ENCODE results near the gene DYNC1LI2.

DYNC1LI2 gene

GRCh38 chr16:66677179-66677578, 74.2 kb downstream of the DYNC1LI2 start:
- Histone ChIP-seq H3K4me1 (ENCODE audit: control insufficient read depth, insufficient read depth, low read length) (no peaks in the 10 kb centered on the region; the same call in 1 of the 2 replicates), H3K4me3 (ENCODE audit: low read depth, low read length) (no peak overlapping the region), H3K36me3 (ENCODE audit: control insufficient read depth in 2 of 2, insufficient read depth in 1 of 2, low read length in 2 of 2) (peaks cover 0 to 17% of the 10 kb centered on the region in 2 experiments; a peak in 2 of 3 replicates), H3K27ac (ENCODE audit: extremely low read depth, low read depth, low read length) (no peak overlapping the region), H3K9me3 (ENCODE audit: control insufficient read depth, insufficient read depth, low read depth, low read length) (no peaks in the 10 kb centered on the region)
- ChIA-PET POLR2A (no interaction called here), CTCF (no interaction called here)
- TF ChIP-seq ZNF121 (tag by site-specific recombination; IDR thresholded peaks at IDR 0.05): no peak
- TF ChIP-seq OVOL3 (tag by site-specific recombination; IDR thresholded peaks at IDR 0.05): no peak
- TF ChIP-seq ZNF510 (tag by site-specific recombination; IDR thresholded peaks at IDR 0.05; ENCODE audit: insufficient replicate concordance): no peak
- TF ChIP-seq ZNF19 (tag by site-specific recombination; IDR thresholded peaks at IDR 0.05; ENCODE audit: low read depth): no peak
- TF ChIP-seq ZNF10 (tag by site-specific recombination; IDR thresholded peaks at IDR 0.05): no peak
- TF ChIP-seq GLIS1 (tag by site-specific recombination; IDR thresholded peaks at IDR 0.05): no peak
- no peak for TF ChIP-seq ZNF341 (tag by site-specific recombination; IDR thresholded peaks at IDR 0.05; ENCODE audit: low read depth)
- no peak for TF ChIP-seq GLI2 (tag by site-specific recombination; IDR thresholded peaks at IDR 0.05; ENCODE audit: borderline replicate concordance, low read depth)
- no peak for TF ChIP-seq ZSCAN23 (tag by site-specific recombination; IDR thresholded peaks at IDR 0.05)
- no peak for TF ChIP-seq SP7 (tag by site-specific recombination; IDR thresholded peaks at IDR 0.05)

GRCh38 chr16:66676599-66676998, 74.8 kb downstream of the DYNC1LI2 start:
- POLR2A ChIA-PET: no interaction called here
- H3K27ac ChIP-seq (ENCODE audit: extremely low read depth, low read depth, low read length): no peak overlapping the region
- no peaks in the 10 kb centered on the region for H3K9me3 ChIP-seq (ENCODE audit: control insufficient read depth, insufficient read depth, low read depth, low read length)
- no peak overlapping the region for H3K4me3 ChIP-seq (ENCODE audit: low read depth, low read length)
- CTCF ChIA-PET: no interaction called here
- no peaks in the 10 kb centered on the region; the same call in 1 of the 2 replicates for H3K4me1 ChIP-seq (ENCODE audit: control insufficient read depth, insufficient read depth, low read length)
- TF ChIP-seq ZNF366 (tag by site-specific recombination; conservative IDR thresholded peaks at IDR 0.05): no peak
- TF ChIP-seq ZNF558 (tag by site-specific recombination; IDR thresholded peaks at IDR 0.05): no peak
- no peak for TF ChIP-seq ZNF768 (tag by site-specific recombination; IDR thresholded peaks at IDR 0.05)
- TF ChIP-seq, protein P1, sequence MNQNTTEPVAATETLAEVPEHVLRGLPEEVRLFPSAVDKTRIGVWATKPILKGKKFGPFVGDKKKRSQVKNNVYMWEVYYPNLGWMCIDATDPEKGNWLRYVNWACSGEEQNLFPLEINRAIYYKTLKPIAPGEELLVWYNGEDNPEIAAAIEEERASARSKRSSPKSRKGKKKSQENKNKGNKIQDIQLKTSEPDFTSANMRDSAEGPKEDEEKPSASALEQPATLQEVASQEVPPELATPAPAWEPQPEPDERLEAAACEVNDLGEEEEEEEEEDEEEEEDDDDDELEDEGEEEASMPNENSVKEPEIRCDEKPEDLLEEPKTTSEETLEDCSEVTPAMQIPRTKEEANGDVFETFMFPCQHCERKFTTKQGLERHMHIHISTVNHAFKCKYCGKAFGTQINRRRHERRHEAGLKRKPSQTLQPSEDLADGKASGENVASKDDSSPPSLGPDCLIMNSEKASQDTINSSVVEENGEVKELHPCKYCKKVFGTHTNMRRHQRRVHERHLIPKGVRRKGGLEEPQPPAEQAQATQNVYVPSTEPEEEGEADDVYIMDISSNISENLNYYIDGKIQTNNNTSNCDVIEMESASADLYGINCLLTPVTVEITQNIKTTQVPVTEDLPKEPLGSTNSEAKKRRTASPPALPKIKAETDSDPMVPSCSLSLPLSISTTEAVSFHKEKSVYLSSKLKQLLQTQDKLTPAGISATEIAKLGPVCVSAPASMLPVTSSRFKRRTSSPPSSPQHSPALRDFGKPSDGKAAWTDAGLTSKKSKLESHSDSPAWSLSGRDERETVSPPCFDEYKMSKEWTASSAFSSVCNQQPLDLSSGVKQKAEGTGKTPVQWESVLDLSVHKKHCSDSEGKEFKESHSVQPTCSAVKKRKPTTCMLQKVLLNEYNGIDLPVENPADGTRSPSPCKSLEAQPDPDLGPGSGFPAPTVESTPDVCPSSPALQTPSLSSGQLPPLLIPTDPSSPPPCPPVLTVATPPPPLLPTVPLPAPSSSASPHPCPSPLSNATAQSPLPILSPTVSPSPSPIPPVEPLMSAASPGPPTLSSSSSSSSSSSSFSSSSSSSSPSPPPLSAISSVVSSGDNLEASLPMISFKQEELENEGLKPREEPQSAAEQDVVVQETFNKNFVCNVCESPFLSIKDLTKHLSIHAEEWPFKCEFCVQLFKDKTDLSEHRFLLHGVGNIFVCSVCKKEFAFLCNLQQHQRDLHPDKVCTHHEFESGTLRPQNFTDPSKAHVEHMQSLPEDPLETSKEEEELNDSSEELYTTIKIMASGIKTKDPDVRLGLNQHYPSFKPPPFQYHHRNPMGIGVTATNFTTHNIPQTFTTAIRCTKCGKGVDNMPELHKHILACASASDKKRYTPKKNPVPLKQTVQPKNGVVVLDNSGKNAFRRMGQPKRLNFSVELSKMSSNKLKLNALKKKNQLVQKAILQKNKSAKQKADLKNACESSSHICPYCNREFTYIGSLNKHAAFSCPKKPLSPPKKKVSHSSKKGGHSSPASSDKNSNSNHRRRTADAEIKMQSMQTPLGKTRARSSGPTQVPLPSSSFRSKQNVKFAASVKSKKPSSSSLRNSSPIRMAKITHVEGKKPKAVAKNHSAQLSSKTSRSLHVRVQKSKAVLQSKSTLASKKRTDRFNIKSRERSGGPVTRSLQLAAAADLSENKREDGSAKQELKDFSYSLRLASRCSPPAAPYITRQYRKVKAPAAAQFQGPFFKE (tag by site-specific recombination; IDR thresholded peaks at IDR 0.05; ENCODE audit: borderline replicate concordance): no peak
- TF ChIP-seq BCL11A (tag by site-specific recombination; IDR thresholded peaks at IDR 0.05; ENCODE audit: low read depth): no peak
- H3K36me3 ChIP-seq (ENCODE audit: control insufficient read depth in 2 of 2, insufficient read depth in 1 of 2, low read length in 2 of 2): peaks cover 0 to 17% of the 10 kb centered on the region in 2 experiments; a peak in 2 of 3 replicates

GRCh38 chr16:66673691-66674090, 77.7 kb downstream of the DYNC1LI2 start:
- no peak overlapping the region for H3K4me3 ChIP-seq (ENCODE audit: low read depth, low read length)
- H3K9me3 ChIP-seq (ENCODE audit: control insufficient read depth, insufficient read depth, low read depth, low read length): no peaks in the 10 kb centered on the region
- ChIA-PET POLR2A (no interaction called here), CTCF (no interaction called here)
- no peak overlapping the region for H3K27ac ChIP-seq (ENCODE audit: extremely low read depth, low read depth, low read length)
- peaks cover 0 to 17% of the 10 kb centered on the region in 2 experiments; a peak in 2 of 3 replicates for H3K36me3 ChIP-seq (ENCODE audit: control insufficient read depth in 2 of 2, insufficient read depth in 1 of 2, low read length in 2 of 2)
- no peaks in the 10 kb centered on the region; the same call in 1 of the 2 replicates for H3K4me1 ChIP-seq (ENCODE audit: control insufficient read depth, insufficient read depth, low read length)
- TF ChIP-seq ZNF266 (tag by site-specific recombination; IDR thresholded peaks at IDR 0.05; ENCODE audit: low read depth) (no peak), PRDM1 (tag by site-specific recombination; IDR thresholded peaks at IDR 0.05) (no peak), ZSCAN18 (tag by site-specific recombination; IDR thresholded peaks at IDR 0.05) (no peak), ZNF121 (tag by site-specific recombination; IDR thresholded peaks at IDR 0.05) (no peak)
- TF ChIP-seq, protein P2, sequence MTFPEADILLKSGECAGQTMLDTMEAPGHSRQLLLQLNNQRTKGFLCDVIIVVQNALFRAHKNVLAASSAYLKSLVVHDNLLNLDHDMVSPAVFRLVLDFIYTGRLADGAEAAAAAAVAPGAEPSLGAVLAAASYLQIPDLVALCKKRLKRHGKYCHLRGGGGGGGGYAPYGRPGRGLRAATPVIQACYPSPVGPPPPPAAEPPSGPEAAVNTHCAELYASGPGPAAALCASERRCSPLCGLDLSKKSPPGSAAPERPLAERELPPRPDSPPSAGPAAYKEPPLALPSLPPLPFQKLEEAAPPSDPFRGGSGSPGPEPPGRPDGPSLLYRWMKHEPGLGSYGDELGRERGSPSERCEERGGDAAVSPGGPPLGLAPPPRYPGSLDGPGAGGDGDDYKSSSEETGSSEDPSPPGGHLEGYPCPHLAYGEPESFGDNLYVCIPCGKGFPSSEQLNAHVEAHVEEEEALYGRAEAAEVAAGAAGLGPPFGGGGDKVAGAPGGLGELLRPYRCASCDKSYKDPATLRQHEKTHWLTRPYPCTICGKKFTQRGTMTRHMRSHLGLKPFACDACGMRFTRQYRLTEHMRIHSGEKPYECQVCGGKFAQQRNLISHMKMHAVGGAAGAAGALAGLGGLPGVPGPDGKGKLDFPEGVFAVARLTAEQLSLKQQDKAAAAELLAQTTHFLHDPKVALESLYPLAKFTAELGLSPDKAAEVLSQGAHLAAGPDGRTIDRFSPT (tag by site-specific recombination; IDR thresholded peaks at IDR 0.05): no peak
- TF ChIP-seq, protein P3, sequence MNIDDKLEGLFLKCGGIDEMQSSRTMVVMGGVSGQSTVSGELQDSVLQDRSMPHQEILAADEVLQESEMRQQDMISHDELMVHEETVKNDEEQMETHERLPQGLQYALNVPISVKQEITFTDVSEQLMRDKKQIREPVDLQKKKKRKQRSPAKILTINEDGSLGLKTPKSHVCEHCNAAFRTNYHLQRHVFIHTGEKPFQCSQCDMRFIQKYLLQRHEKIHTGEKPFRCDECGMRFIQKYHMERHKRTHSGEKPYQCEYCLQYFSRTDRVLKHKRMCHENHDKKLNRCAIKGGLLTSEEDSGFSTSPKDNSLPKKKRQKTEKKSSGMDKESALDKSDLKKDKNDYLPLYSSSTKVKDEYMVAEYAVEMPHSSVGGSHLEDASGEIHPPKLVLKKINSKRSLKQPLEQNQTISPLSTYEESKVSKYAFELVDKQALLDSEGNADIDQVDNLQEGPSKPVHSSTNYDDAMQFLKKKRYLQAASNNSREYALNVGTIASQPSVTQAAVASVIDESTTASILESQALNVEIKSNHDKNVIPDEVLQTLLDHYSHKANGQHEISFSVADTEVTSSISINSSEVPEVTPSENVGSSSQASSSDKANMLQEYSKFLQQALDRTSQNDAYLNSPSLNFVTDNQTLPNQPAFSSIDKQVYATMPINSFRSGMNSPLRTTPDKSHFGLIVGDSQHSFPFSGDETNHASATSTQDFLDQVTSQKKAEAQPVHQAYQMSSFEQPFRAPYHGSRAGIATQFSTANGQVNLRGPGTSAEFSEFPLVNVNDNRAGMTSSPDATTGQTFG (tag by site-specific recombination; IDR thresholded peaks at IDR 0.05; ENCODE audit: borderline replicate concordance): no peak

All from HEK293 (cell line).